ENCODE data around the gene MAPK7.

DNA sequence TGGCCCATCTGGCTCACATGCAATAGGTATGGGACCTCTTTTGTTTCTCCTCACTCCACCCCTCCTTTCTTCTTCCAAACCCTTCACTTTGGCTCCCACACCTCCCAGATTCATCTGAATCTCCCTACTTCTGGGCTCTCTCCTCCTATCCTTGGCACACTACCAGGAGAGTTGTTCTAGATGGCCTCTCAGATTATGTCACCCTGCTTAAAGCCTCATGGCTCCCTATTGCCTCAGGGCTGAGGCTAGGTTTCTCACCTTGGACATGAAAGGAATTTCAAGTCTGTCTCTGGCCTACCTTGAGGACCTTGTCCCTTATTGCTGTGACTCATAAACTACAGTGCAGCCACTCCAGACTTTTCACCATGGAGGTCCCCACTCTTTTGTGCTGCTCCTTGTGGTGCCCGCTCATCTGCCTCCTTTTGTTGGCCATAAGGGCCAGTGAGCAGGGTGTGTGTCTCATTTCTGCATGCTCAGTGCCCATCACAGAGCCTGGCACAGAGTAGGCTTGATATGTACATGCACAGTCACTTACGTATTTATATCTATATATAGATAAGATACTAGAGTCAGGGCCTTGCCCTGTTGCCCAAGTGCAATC lies 9.7 kb downstream of the MAPK7 start:
- TF ChIP-seq, protein P1, sequence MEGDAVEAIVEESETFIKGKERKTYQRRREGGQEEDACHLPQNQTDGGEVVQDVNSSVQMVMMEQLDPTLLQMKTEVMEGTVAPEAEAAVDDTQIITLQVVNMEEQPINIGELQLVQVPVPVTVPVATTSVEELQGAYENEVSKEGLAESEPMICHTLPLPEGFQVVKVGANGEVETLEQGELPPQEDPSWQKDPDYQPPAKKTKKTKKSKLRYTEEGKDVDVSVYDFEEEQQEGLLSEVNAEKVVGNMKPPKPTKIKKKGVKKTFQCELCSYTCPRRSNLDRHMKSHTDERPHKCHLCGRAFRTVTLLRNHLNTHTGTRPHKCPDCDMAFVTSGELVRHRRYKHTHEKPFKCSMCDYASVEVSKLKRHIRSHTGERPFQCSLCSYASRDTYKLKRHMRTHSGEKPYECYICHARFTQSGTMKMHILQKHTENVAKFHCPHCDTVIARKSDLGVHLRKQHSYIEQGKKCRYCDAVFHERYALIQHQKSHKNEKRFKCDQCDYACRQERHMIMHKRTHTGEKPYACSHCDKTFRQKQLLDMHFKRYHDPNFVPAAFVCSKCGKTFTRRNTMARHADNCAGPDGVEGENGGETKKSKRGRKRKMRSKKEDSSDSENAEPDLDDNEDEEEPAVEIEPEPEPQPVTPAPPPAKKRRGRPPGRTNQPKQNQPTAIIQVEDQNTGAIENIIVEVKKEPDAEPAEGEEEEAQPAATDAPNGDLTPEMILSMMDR (conservative IDR thresholded peaks at IDR 0.05 in 1 of 2, IDR thresholded peaks at IDR 0.05 in 1 of 2; ENCODE audit: low read depth in 1 of 2, low read length in 2 of 2), result no peak
- TF ChIP-seq EZH2 (IDR thresholded peaks at IDR 0.05; ENCODE audit: low read length, missing control alignments), result no peak

Measured in fibroblast of lung (primary cell).